Epithelial cell of esophagus (primary cell): ENCODE results near the gene NEURL1.
A peak's percentile ranks its signal among the peaks of the same experiment; 100 is the strongest.
"Not testable (repeated sequence)": the region's sequence is repeated elsewhere in the genome, so short reads cannot be mapped to it uniquely, and the experiment has no call there.

ENCODE experiments used
- DNase-seq: peaks from one replicate; pipeline ENCODE4 v3.0.0; 2010; ENCODE audit warnings: low read depth
- H3K4me3 ChIP-seq: 2 replicates; pipeline ENCODE4 v1.5.1; 2011; ENCODE audit warnings: mild to moderate bottlenecking, low read length, control low read depth
- TF ChIP-seq, protein P1 (sequence below): IDR thresholded peaks from 2 replicates; pipeline ENCODE4 v1.5.1; 2011; ENCODE audit warnings: low read depth, mild to moderate bottlenecking, low read length, control low read depth, inconsistent platforms; ENCODE audit not compliant: insufficient read depth; ENCODE audit errors: missing control alignments

NEURL1 gene

GRCh38 chr10:103501186-103501585, 7.7 kb downstream of the NEURL1 start:
- no peak for DNase-seq
- TF ChIP-seq, protein P1, sequence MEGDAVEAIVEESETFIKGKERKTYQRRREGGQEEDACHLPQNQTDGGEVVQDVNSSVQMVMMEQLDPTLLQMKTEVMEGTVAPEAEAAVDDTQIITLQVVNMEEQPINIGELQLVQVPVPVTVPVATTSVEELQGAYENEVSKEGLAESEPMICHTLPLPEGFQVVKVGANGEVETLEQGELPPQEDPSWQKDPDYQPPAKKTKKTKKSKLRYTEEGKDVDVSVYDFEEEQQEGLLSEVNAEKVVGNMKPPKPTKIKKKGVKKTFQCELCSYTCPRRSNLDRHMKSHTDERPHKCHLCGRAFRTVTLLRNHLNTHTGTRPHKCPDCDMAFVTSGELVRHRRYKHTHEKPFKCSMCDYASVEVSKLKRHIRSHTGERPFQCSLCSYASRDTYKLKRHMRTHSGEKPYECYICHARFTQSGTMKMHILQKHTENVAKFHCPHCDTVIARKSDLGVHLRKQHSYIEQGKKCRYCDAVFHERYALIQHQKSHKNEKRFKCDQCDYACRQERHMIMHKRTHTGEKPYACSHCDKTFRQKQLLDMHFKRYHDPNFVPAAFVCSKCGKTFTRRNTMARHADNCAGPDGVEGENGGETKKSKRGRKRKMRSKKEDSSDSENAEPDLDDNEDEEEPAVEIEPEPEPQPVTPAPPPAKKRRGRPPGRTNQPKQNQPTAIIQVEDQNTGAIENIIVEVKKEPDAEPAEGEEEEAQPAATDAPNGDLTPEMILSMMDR, result no peak
- no peak overlapping the region for H3K4me3 ChIP-seq

DNA sequence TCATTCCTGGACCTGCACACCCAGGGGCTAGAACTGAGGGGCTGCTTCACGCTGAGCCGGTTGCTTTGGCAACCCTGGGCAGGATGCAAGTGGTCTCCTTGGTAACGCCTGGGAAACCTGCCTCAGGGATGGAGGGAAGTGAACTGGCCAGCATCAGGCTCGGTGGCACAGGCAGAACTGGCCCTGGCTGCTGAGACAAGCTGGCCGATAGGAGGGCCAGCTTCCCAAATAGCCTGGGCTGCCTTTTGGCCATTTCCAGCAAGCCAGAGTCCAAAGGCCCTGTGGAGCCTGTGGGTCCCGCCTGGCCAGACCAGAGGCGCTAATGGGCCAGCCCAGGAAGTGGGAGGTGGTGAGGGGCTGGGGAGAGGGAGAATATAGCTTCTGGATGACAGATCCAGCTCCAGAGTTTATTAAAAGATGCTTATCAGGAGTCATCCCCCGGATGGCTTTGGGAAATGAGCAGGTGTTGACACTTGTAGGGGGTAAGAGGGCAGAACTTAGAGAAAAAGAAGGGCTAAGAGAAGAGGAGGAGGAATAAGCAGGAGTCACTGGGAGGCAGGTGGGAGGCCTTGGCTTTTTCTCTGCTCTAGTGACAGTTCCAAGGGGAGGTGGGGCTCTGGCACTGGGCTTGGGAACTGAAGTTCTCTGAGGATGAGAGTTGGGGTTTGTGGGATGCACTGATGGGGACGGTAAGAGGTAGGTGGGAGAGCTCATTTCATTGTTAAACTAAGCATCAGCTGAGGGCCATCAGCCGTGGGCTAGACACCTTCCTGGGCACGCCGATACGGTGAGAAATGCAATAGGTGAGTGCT, 9.6 kb downstream of the NEURL1 start:
- TF ChIP-seq, protein P1, result no peak
- no peak overlapping the region for H3K4me3 ChIP-seq
- no peak for DNase-seq

DNA sequence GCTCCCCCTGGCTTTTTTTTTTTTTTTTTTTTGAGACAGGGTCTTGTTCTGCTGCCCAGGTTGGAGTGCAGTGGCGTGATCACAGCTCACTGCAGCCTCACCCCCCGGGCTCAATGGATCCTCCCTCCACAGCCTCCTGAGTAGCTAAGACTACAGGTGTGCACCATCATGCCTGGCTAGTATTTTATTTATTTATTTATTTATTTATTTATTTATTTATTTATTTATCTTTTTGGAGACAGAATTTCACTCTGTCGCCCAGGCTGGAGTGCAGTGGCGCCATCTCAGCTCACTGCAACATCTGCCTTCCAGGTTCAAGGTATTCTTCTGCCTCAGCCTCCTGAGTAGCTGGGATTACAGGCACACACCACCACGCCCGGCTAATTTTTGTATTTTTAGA, 10.3 kb downstream of the NEURL1 start:
- DNase-seq, result not testable (repeated sequence)

DNA sequence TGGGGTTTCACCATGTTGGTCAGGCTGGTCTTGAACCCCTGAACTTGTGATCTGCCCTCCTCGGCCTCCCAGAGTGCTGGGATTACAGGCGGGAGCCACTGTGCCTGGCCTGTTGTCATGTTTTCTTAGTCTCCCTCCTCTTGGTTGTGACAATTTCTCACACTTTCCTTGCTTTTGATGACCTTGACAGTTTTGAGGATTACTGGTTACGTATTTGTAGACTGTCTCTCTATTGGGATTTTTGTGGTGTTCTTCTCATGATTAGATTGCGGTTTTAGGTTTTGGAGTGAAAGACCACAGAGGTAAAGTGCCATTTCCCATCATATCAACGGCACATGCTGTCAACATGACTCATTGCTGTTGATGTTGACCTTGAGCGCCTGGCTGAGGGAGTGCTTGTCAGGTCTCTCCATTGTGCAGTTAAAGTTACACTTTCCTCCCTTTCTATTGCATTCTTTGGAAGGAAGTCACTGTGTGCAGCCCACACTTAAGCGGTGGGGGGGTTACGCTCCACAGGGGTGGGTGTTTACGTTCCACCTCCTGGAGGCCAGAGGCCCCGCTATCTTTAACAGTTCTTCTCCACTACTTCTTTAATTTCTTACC, 10.8 kb downstream of the NEURL1 start:
- DNase-seq, result peak; percentile 63
- no peak overlapping the region for H3K4me3 ChIP-seq
- TF ChIP-seq, protein P1, result no peak

More for the DNA sequence above, 10.3 kb downstream of the NEURL1 start:
- H3K4me3 ChIP-seq, result not testable (repeated sequence)

GRCh38 chr10:103506061-103506460, 12.6 kb downstream of the NEURL1 start:
- TF ChIP-seq, protein P1, result no peak
- H3K4me3 ChIP-seq, result no peak overlapping the region
- no peak for DNase-seq

- TF ChIP-seq, protein P1, result no peak
- no peak for DNase-seq
- no peak overlapping the region for H3K4me3 ChIP-seq
These were observed 14.0 kb downstream of the NEURL1 start for GRCh38 chr10:103507235-103508191.
